ENCODE data around the gene ZNF512.
"Not testable (repeated sequence)": the region's sequence is repeated elsewhere in the genome, so short reads cannot be mapped to it uniquely, and the experiment has no call there.

DNA sequence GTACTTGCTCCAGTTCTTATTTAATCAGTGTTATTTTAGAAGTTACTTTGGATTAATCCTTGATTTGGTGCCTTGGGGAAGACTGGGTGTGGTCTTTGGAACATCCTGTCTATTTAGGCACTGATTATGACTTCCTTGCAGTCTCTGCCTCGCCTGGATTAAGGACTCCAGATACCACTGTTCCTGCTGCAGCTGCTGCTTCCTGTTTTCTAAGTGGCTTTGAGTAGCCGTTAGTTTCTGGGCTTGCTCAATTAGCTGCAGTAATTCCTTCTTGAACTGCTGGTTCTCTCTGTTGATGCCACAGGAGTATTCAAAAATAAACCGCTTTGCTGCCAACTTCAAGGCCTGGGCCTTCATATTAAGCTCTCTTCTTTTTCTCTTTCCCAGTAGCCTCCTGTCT lies 44.1 kb downstream of the ZNF512 start:
- TF ChIP-seq, protein P1, sequence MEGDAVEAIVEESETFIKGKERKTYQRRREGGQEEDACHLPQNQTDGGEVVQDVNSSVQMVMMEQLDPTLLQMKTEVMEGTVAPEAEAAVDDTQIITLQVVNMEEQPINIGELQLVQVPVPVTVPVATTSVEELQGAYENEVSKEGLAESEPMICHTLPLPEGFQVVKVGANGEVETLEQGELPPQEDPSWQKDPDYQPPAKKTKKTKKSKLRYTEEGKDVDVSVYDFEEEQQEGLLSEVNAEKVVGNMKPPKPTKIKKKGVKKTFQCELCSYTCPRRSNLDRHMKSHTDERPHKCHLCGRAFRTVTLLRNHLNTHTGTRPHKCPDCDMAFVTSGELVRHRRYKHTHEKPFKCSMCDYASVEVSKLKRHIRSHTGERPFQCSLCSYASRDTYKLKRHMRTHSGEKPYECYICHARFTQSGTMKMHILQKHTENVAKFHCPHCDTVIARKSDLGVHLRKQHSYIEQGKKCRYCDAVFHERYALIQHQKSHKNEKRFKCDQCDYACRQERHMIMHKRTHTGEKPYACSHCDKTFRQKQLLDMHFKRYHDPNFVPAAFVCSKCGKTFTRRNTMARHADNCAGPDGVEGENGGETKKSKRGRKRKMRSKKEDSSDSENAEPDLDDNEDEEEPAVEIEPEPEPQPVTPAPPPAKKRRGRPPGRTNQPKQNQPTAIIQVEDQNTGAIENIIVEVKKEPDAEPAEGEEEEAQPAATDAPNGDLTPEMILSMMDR (IDR thresholded peaks at IDR 0.05) = not testable (repeated sequence)
- not testable (repeated sequence) for TF ChIP-seq POLR2A (IDR thresholded peaks at IDR 0.05)
